GM23248 (cell line): ENCODE data around the gene TRIM17. TPM values are rescaled to one million over a fixed set of nuclear protein-coding genes. Genes with fewer than 3 reads are reported as not detected.

ENCODE experiments used
- DNase-seq: peaks from one replicate; pipeline ENCODE4 v3.0.0-alpha.2; 2015
- H2AFZ ChIP-seq: fragments of 200-600 bp; sonication (generic); 2 replicates; pipeline ENCODE4 v1.6.1; 2016; ENCODE audit warnings: antibody characterized with exemption
- H3F3A ChIP-seq: fragments of 200-600 bp; sonication (generic); 2 replicates; pipeline ENCODE4 v1.6.1; 2016; ENCODE audit warnings: mild to moderate bottlenecking, antibody characterized with exemption, mixed run types; ENCODE audit not compliant: insufficient read depth
- H3K27ac ChIP-seq: fragments of 200-600 bp; sonication (generic); 2 replicates; pipeline ENCODE4 v1.5.1; 2016; ENCODE audit warnings: mild to moderate bottlenecking
- H3K27me3 ChIP-seq: fragments of 200-600 bp; sonication (generic); replicated peaks from 2 replicates; pipeline ENCODE4 v1.6.1; 2016; ENCODE audit warnings: mild to moderate bottlenecking; ENCODE audit not compliant: insufficient read depth
- H3K36me3 ChIP-seq: fragments of 200-600 bp; sonication (generic); 2 replicates; pipeline ENCODE4 v1.6.1; 2016; ENCODE audit warnings: low read depth, mild to moderate bottlenecking
- H3K4me1 ChIP-seq: fragments of 200-600 bp; sonication (generic); 2 replicates; pipeline ENCODE4 v1.6.1; 2016; ENCODE audit warnings: mild to moderate bottlenecking; ENCODE audit not compliant: insufficient read depth
- H3K4me2 ChIP-seq: fragments of 200-600 bp; sonication (generic); one replicate; pipeline ENCODE4 v1.6.1; 2016; ENCODE audit warnings: mild to moderate bottlenecking; ENCODE audit not compliant: unreplicated experiment
- H3K4me3 ChIP-seq: fragments of 200-600 bp; sonication (generic); 2 replicates; pipeline ENCODE4 v1.5.1; 2016; ENCODE audit warnings: mild to moderate bottlenecking
- H3K79me2 ChIP-seq: fragments of 200-600 bp; sonication (generic); 2 replicates; pipeline ENCODE4 v1.6.1; 2016; ENCODE audit warnings: mild to moderate bottlenecking; ENCODE audit not compliant: insufficient read depth
- H3K9ac ChIP-seq: fragments of 200-600 bp; sonication (generic); 2 replicates; pipeline ENCODE4 v1.6.1; 2016; ENCODE audit warnings: mild to moderate bottlenecking
- H3K9me2 ChIP-seq: fragments of 200-600 bp; sonication (generic); 2 replicates; pipeline ENCODE4 v1.6.1; 2016; ENCODE audit warnings: mixed run types, mild to moderate bottlenecking, moderate library complexity; ENCODE audit not compliant: insufficient read depth
- H3K9me3 ChIP-seq: fragments of 200-600 bp; sonication (generic); one replicate; pipeline ENCODE4 v1.6.1; 2017; ENCODE audit warnings: low read depth
- H4K20me1 ChIP-seq: fragments of 200-600 bp; sonication (generic); 2 replicates; pipeline ENCODE4 v1.6.0; 2016; ENCODE audit not compliant: insufficient read depth
- EZH2 ChIP-seq: fragments of 200-600 bp; sonication (generic); IDR thresholded peaks from 2 replicates; pipeline ENCODE4 v1.6.1; 2018; ENCODE audit warnings: antibody characterized with exemption, mild to moderate bottlenecking; ENCODE audit not compliant: insufficient read depth, poor library complexity, severe bottlenecking
- EZH2phosphoT487 ChIP-seq: fragments of 200-600 bp; sonication (generic); IDR thresholded peaks from 2 replicates; pipeline ENCODE4 v1.6.1; 2018; ENCODE audit warnings: antibody characterized with exemption, moderate library complexity, mild to moderate bottlenecking, low read depth; ENCODE audit not compliant: insufficient read depth
- WGBS, 2 experiments: methylation state at CpG; one replicate each; pipeline ENCODE4 v1.1.6; 2015 to 2017; ENCODE audit warnings: low lambda C conversion rate in 2 of 2, low coverage in 1 of 2; ENCODE audit errors: missing lambda C conversion rate in 2 of 2; 5-methylcytosine and 5-hydroxymethylcytosine counted together
- in situ Hi-C: fragments of 300-500 bp; cut with MboI; formaldehyde crosslinking; loops from 2 replicates; pipeline ENCODE4 v1.15.0; 2020
- polyA plus RNA-seq: library from polyadenylated mRNA; unstranded; fragments of >200 nt; fragmentation: Nextera tagmentation; extraction: Ambion mirVana; gene quantifications from 2 replicates; pipeline ENCODE4 v1.2.1, GENCODE V29; 2016
- total RNA-seq: library from RNA; depleted of rRNA; stranded (reverse); fragments of >200 nt; shearing (Covaris generic); gene quantifications from 2 replicates; pipeline ENCODE4 v1.2.3, GENCODE V29; 2014

Gene TRIM17
- total and polyA plus RNA-seq, 2 experiments from 2014 or later = 0.26 TPM; not detected in 1

- Histone ChIP-seq H3K4me1 (no peaks in the 10 kb centered on the region), H3K27ac (no peak overlapping the region), H3K9ac (no peak overlapping the region), H3K4me3 (no peak overlapping the region), H3K9me3 (no peaks in the 10 kb centered on the region), H3F3A (no peaks in the 10 kb centered on the region), H3K9me2 (no peaks in the 10 kb centered on the region), H3K27me3 (no peaks in the 10 kb centered on the region), H3K36me3 (no peaks in the 10 kb centered on the region), H4K20me1 (no peaks in the 10 kb centered on the region), H3K79me2 (no peaks in the 10 kb centered on the region), H2AFZ (no peak overlapping the region), H3K4me2 (no peak overlapping the region)
- DNase-seq = peak; percentile 27
- in situ Hi-C loops = no loop called here
- 73 to 92% methylated on average over 3 of the region's 3 CpGs for WGBS, 2 experiments
- TF ChIP-seq EZH2 (no peak), EZH2phosphoT487 (no peak)
Measured at GRCh38 chr1:228376262-228376628, 40.4 kb downstream of the TRIM17 start.

GRCh38 chr1:228375578-228376261, 40.9 kb downstream of the TRIM17 start:
- 94 to 97% methylated on average over 21 to 22 of the region's 22 CpGs for WGBS, 2 experiments
- Histone ChIP-seq H2AFZ (no peak overlapping the region), H3F3A (no peaks in the 10 kb centered on the region), H3K79me2 (no peaks in the 10 kb centered on the region), H3K4me3 (no peak overlapping the region), H3K27ac (peak overlapping the region; percentile 51), H3K4me2 (no peak overlapping the region), H3K9me3 (no peaks in the 10 kb centered on the region), H3K36me3 (no peaks in the 10 kb centered on the region), H3K9me2 (no peaks in the 10 kb centered on the region), H4K20me1 (no peaks in the 10 kb centered on the region), H3K4me1 (no peaks in the 10 kb centered on the region), H3K9ac (peak overlapping the region; percentile 38; the same call in 1 of the 2 replicates), H3K27me3 (no peaks in the 10 kb centered on the region)
- in situ Hi-C loops = no loop called here
- DNase-seq = no peak
- TF ChIP-seq EZH2phosphoT487 (no peak), EZH2 (no peak)

DNA sequence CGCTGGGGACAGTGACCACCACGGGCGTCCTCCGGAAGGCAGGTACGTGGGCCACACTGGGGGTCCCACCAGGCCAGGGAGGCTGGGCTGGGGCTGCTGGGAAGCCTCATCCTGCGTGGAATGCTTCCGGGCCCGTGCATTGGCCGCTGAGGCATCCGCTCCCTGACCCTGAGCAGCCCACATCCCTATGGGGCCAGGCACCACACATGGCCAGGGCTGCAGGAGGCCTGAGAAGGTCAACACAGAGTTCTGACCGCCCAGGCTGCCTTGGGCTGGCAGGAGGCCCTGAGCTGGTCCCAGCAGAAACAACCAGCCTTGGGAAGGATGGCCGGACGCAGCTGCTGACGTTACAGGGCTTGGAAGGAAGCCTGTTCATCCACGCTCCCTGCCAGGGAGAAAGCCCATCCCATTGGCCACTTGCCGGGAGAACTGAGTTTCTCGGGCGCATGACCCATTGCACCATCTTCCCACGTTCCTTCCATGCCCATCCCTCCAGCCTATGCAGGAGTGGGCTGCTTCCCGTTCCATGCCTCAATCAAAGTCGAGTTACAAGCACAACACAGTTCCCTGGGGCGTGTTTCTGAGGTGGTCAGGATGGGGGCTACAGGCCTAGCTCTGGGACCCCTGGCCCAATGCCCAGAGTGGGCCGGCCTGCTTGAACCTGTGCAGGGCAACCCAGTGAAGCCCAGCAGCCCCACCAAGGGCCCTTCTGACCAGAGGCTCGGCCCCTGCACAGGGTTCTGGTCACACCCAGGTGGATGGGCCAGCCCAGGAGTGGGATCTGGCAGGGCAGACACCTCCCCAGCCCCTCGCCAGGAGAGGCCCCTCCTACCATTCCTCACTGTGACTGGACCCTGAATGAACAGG, 41.7 kb downstream of the TRIM17 start:
- TF ChIP-seq EZH2phosphoT487 (no peak), EZH2 (no peak)
- H3K9me3 ChIP-seq = no peaks in the 10 kb centered on the region
- WGBS, 2 experiments = 46 to 47% methylated on average over 23 to 25 of the region's 25 CpGs
- H3K27me3 ChIP-seq = no peaks in the 10 kb centered on the region
- peak; percentile 95 for DNase-seq
- H3K9ac ChIP-seq = peak overlapping the region; percentile 43; the same call in 1 of the 2 replicates
- no peaks in the 10 kb centered on the region for H3K79me2 ChIP-seq
- no peaks in the 10 kb centered on the region for H3K9me2 ChIP-seq
- no peak overlapping the region for H3K4me2 ChIP-seq
- H3F3A ChIP-seq = no peaks in the 10 kb centered on the region
- in situ Hi-C loops = no loop called here
- peak overlapping the region; percentile 33; the same call in 1 of the 2 replicates for H2AFZ ChIP-seq
- H3K4me1 ChIP-seq = no peaks in the 10 kb centered on the region
- H4K20me1 ChIP-seq = no peaks in the 10 kb centered on the region
- peak overlapping the region; percentile 51 for H3K27ac ChIP-seq
- H3K4me3 ChIP-seq = no peak overlapping the region
- H3K36me3 ChIP-seq = no peaks in the 10 kb centered on the region

GRCh38 chr1:228373681-228374571, 42.7 kb downstream of the TRIM17 start:
- H3K27ac ChIP-seq = no peak overlapping the region
- in situ Hi-C loops = no loop called here
- H3K4me2 ChIP-seq = no peak overlapping the region
- H3K79me2 ChIP-seq = no peaks in the 10 kb centered on the region
- H3K9ac ChIP-seq = no peak overlapping the region
- H3K9me2 ChIP-seq = no peaks in the 10 kb centered on the region
- no peaks in the 10 kb centered on the region for H3K36me3 ChIP-seq
- no peaks in the 10 kb centered on the region for H3K9me3 ChIP-seq
- TF ChIP-seq EZH2 (no peak), EZH2phosphoT487 (no peak)
- H3K4me3 ChIP-seq = no peak overlapping the region
- H4K20me1 ChIP-seq = no peaks in the 10 kb centered on the region
- H3F3A ChIP-seq = no peaks in the 10 kb centered on the region
- H3K4me1 ChIP-seq = no peaks in the 10 kb centered on the region
- no peak for DNase-seq
- 88% methylated on average over 13 to 14 of the region's 14 CpGs for WGBS, 2 experiments
- H3K27me3 ChIP-seq = no peaks in the 10 kb centered on the region
- H2AFZ ChIP-seq = no peak overlapping the region
